GM18861 (cell line): ENCODE results near the gene HOXD13.

Source experiments
- ATAC-seq: cut with Tn5 transposase; IDR thresholded peaks from one replicate; pipeline ENCODE4 v1.9.1; 2021; ENCODE audit not compliant: unreplicated experiment

HOXD13 gene

DNA sequence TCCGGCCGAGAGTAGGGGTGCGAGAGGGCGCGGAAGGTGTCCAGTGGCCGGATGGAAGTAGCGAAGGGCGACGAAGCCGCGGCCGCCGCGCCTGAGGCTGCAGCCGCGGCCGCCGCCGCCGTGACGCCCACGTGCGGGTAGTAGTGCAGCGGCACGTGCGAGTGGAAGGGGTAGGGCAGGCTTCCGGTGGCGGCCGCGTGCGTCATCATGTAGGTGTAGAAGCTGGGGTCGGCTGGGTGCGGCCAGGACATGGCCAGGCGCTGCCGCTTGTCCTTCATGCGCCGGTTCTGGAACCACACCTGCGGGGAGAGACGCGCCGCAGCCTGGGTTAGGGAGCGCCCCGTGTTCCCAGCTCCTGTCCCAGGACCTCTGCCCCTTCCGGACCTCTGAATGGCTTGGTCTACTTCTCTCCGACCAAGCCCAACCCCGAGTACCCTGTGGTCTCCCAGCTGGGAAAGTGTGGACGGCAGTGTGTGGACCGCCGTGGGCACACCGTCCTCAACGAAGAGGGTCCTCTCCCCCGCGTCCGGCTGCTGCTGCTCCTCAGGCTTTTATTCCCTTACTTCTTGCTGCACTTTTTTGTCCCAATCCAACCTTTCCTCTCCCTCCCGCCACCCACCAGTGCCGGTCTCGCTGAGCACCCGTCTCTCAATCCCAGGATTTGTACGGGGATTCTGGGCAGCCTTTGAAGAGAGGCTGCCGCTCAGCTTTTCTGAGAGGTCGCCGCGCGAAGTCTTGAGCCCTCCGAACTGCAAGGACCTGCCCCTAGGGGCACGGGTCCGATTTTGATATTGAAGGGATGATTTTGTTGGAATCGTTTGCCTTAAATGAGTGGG, 11.8 kb upstream of the HOXD13 start:
- ATAC-seq: no peak

DNA sequence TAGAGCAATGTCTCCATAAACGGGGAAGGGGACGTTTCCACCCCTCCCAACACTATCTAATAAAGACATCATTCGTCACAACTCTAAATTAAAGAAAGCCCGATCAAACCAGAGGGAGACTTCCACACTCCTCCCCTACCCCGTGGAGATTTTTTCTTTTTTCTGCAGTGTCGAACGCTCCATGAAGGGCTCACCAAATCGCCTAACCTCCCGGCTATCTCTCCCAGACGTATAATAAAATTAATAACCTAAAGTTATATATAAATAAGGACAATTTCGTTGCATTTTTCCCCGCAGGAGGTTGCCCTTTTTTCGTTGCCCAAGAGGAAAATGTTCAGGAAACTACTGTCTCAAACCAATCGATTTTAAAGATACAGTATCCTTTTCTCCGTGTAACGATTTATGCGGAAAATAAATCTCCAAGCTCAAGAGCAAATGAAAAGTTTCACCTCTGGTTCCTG, 11.1 kb upstream of the HOXD13 start:
- ATAC-seq: no peak

DNA sequence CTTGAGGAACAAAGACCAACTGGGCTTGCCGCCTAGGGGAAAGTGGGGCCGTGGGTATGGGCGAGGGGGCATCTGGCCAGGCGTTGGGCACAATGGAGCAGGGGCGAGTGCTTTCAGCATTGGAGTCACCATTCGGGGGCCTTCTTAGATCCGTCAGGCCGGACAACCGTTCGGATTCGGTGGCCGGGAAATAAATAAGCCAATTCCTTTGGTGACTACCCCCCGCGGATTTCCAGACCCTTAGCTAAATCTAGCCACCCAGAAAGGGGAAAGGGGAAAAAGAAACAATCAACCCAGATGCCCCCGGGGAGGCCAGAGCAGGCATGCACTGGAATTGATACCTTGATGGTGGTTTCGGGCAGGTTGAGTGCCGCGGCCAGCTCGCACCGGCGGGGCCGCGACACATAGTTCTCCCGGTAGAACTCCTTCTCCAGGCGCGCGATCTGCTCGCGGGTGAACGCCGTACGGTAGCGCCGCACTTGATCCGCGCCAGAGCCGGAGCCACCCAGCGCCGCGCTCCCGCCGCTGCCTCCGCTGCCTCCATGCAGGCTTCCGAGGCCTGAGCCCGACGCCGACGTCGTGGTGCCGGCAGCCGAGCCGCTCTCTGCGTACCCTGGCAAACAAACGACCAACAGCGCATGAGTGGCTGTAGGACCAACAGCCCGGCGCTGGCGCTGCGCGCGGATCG, 10.5 kb upstream of the HOXD13 start:
- no peak for ATAC-seq

GRCh38 chr2:176082525-176082823, 10.0 kb upstream of the HOXD13 start:
- no peak for ATAC-seq

DNA sequence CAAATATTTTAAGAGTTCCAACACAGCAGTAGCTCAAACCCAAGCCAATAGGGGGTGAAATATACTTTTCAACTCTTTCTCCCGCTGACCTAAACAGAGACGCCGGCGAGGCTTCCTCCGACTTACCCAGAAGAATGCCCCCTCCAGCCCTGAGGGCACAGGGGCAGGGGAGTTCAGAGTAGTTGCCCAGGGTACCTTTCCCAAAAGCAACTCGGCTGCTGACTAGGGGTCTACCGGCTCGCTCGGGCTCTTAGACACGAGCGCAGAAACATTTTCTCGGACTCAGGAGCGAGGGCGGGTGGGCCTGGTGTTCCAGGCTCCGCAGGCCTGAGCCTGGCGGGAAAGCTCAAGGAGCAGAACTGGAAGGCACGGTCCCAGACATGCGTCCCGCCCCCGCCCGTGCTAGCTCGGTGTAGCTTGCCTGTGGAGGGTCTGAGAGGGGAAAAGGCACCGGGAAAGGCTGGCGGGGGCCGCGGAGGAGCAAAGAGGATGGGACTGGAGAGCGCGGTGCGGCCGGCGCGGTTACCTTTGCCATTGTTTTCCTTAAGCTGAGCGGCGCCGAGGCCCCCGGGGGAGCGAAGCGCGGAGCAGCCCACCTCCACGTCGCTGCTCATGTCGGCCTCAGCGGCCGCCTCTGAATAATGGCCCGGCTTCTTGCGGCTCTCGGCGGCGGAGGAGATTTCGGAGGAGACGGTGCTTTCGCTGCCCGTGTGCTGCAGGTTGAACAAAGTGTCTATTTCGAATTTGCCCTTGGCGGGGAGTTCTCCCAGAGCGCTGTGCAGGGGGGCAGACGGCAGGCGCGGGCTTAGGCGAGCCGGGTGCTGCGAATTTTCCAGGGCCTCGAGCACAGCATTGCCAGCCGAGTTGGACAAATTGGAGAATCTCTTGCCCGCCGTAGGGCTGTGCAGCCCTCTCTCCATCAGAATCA, 9.4 kb upstream of the HOXD13 start:
- ATAC-seq: no peak

GRCh38 chr2:176083796-176084261, 8.7 kb upstream of the HOXD13 start, which contains the start of gene EVX2:
Gene EVX2, minus strand, starts transcription at chr2:176083962. Its CDS starts 186 bp downstream, at chr2:176083776.
- no peak for ATAC-seq

- ATAC-seq: no peak
These were observed 7.9 kb upstream of the HOXD13 start for GRCh38 chr2:176084611-176085119.

- no peak for ATAC-seq
These were observed 7.3 kb upstream of the HOXD13 start for GRCh38 chr2:176085120-176085788.

DNA sequence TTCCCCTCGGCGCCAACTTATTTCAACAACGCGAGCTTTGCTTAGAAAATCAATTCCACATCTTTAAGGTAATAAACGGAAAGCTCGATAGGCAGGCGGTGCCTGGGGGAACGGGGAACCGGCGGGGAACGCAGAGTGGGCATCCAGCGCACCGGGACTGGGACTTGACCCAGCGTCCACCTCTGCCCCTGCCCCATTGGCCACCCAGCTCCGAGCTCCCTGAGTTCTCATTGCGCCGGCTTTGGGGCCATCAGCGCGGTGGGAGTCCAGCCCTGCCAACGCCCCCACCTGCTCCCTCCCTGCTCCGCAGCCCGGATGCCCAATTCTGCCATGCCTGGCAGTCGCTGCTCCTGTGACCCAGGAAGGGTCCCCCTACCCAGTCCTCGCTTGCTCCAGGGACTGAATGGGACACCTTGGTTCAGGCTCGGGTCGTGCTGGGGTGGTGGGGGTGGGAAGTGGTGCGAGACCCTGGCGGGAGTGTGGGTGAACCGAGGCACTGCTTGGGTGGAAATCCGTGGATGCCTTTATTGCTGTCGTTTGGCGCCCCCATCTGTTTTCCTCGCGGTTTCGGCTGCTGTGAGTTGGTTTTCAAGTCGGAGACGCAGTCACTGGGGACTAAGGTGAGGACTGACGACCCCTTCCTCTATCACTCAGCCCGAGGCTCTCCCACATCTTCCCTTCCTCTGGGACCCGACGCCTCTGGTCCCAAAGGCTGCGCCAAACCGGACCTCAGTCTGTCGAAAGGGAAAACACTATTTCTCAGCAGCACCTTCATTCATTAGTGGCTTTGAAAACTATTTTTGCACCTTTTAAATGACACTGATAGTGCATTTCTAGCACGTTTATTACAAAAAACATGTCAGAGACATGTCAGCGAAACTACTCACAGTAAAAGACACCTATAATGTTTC, 6.4 kb upstream of the HOXD13 start:
- ATAC-seq: no peak

- no peak for ATAC-seq
These were observed 5.0 kb upstream of the HOXD13 start for GRCh38 chr2:176087330-176088047.

GRCh38 chr2:176088048-176088936, 4.2 kb upstream of the HOXD13 start:
- no peak for ATAC-seq

- ATAC-seq: no peak
These were observed 3.3 kb upstream of the HOXD13 start for GRCh38 chr2:176088937-176089842.

- no peak for ATAC-seq
These were observed 2.6 kb upstream of the HOXD13 start for GRCh38 chr2:176089843-176090395.

DNA sequence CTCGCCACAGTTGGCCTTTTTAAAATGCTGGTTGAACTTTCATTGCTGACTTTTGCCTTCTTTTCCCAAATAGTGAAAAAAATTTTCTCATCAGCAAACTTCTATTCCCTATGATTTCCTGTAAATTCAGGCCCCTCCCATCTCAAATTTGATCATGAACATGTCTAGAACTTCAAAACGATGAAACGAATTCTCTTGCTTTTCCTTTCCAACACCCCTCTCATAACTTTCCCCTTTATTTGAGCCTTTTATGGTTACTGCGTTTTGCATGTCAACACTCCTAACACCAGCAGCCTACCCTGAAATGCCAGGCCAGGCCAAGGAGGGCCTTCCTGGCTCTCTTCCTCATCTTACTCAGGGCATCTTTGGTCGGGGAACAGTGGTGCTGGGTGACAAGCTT, 1.7 kb upstream of the HOXD13 start:
- ATAC-seq: no peak

DNA sequence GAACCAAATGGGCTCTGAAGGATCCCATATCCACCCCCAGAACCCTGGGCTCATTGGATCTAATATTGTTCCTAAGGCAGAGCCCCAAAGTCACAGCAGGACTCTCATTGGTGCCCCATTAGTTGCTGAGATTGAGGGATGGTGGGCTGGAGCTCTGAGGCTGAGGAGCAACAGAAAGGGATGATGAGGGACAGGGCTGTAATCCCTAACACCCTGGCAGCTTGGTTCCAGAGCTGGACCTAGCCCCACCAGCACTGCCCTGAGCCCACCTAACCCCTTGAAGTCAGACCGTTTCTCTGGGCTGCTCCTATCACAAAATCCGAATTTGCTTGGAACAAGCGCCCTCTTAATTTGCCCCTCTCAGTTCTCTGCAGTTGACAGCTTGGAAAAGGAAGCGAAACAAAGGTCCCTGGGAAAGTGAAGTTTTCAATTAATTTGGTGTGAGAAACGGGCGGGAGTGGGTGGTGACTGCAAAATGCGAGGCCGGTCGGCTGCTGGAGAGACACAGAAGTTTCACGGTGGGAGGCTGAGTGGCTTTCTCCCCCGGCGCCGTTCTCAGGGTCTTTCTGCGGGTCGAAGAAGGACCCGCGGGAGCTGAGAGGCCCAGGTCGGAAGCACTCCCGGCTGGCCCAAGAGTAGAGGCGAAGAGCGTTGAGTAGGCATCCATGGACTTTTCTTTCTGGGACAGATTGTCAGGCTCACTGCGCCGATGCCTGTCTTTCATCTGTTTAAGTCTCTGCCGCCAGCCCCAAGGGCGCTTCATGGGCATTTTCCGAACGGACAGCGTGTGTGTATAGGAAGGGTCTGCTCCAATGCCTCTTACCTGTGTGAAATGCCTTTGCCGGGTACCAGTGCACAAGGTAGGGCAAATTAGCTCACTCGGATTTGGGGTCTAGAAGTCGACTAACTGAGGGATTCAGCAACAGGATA, 927 bp upstream of the HOXD13 start:
- ATAC-seq: no peak
